ENCODE data around the gene AFG1L. TPM values are rescaled to one million over a fixed set of nuclear protein-coding genes. Genes with fewer than 3 reads are reported as not detected.
"Not testable (repeated sequence)": the region's sequence is repeated elsewhere in the genome, so short reads cannot be mapped to it uniquely, and the experiment has no call there.

The AFG1L gene
- total RNA-seq, 1 experiment from 2014 or later: 8.2 TPM

GRCh38 chr6:108268845-108269244 lies 26.0 kb upstream of the AFG1L start:
- H3K4me3 Mint-ChIP-seq (ENCODE audit: unreplicated experiment): no peak overlapping the region
- DNase-seq (ENCODE audit: unreplicated experiment): no peak
- ChIA-PET CTCF (interaction anchor here (0.6 kb wide), 1 partner anchor 258 kb away, joined by 3 read pairs; no protein-coding TSS in a partner anchor), POLR2A (interaction anchor here (1.3 kb wide), 1 partner anchor 26 kb away, joined by 4 read pairs; the partner anchor contains the start of gene AFG1L)
- no peaks in the 10 kb centered on the region for H3K27me3 Mint-ChIP-seq (ENCODE audit: insufficient read depth, unreplicated experiment)
- no peaks in the 10 kb centered on the region for H3K4me1 Mint-ChIP-seq (ENCODE audit: insufficient read depth, unreplicated experiment)
- no peak for TF ChIP-seq CTCF (IDR thresholded peaks at IDR 0.05; ENCODE audit: unreplicated experiment)
- no TSS peak for BruUV-seq (replicated peaks)
- H3K36me3 Mint-ChIP-seq (ENCODE audit: insufficient read depth, unreplicated experiment): no peaks in the 10 kb centered on the region
- no peaks in the 10 kb centered on the region for H3K9me3 Mint-ChIP-seq (ENCODE audit: unreplicated experiment)
- intact Hi-C loops (cut with micrococcal nuclease): no loop called here
- H3K27ac Mint-ChIP-seq (ENCODE audit: low read depth, unreplicated experiment): no peak overlapping the region

GRCh38 chr6:108269955-108270354 lies 24.9 kb upstream of the AFG1L start:
- H3K27me3 Mint-ChIP-seq (ENCODE audit: insufficient read depth, unreplicated experiment); H3K4me1 Mint-ChIP-seq (ENCODE audit: insufficient read depth, unreplicated experiment); H3K9me3 Mint-ChIP-seq (ENCODE audit: unreplicated experiment); BruUV-seq (replicated peaks); POLR2A ChIA-PET; CTCF ChIA-PET; intact Hi-C loops (cut with micrococcal nuclease); H3K36me3 Mint-ChIP-seq (ENCODE audit: insufficient read depth, unreplicated experiment); H3K27ac Mint-ChIP-seq (ENCODE audit: low read depth, unreplicated experiment); H3K4me3 Mint-ChIP-seq (ENCODE audit: unreplicated experiment); DNase-seq (ENCODE audit: unreplicated experiment): not testable (repeated sequence)

- Mint-ChIP-seq H3K4me3 (ENCODE audit: unreplicated experiment) (no peak overlapping the region), H3K4me1 (ENCODE audit: insufficient read depth, unreplicated experiment) (no peaks in the 10 kb centered on the region), H3K36me3 (ENCODE audit: insufficient read depth, unreplicated experiment) (no peaks in the 10 kb centered on the region), H3K27ac (ENCODE audit: low read depth, unreplicated experiment) (no peak overlapping the region), H3K27me3 (ENCODE audit: insufficient read depth, unreplicated experiment) (no peaks in the 10 kb centered on the region), H3K9me3 (ENCODE audit: unreplicated experiment) (no peaks in the 10 kb centered on the region)
- no TSS peak for BruUV-seq (replicated peaks)
- TF ChIP-seq CTCF (IDR thresholded peaks at IDR 0.05; ENCODE audit: unreplicated experiment): no peak
- intact Hi-C loops (cut with micrococcal nuclease): no loop called here
- no peak for DNase-seq (ENCODE audit: unreplicated experiment)
- ChIA-PET CTCF (no interaction called here), POLR2A (no interaction called here)
Observed at GRCh38 chr6:108274546-108274945, 20.3 kb upstream of the AFG1L start.

- intact Hi-C loops (cut with micrococcal nuclease): no loop called here
- ChIA-PET POLR2A (no interaction called here), CTCF (interaction anchor here (0.7 kb wide), 1 partner anchor 85 kb away, joined by 4 read pairs; no protein-coding TSS in a partner anchor)
- Mint-ChIP-seq H3K27me3 (ENCODE audit: insufficient read depth, unreplicated experiment) (no peaks in the 10 kb centered on the region), H3K4me1 (ENCODE audit: insufficient read depth, unreplicated experiment) (no peaks in the 10 kb centered on the region), H3K27ac (ENCODE audit: low read depth, unreplicated experiment) (no peak overlapping the region), H3K9me3 (ENCODE audit: unreplicated experiment) (no peaks in the 10 kb centered on the region), H3K36me3 (ENCODE audit: insufficient read depth, unreplicated experiment) (no peaks in the 10 kb centered on the region), H3K4me3 (ENCODE audit: unreplicated experiment) (no peak overlapping the region)
- BruUV-seq (replicated peaks): no TSS peak
- no peak for TF ChIP-seq CTCF (IDR thresholded peaks at IDR 0.05; ENCODE audit: unreplicated experiment)
- DNase-seq (ENCODE audit: unreplicated experiment): no peak
Observed at GRCh38 chr6:108275976-108276375, 18.9 kb upstream of the AFG1L start.

- BruUV-seq (replicated peaks): no TSS peak
- DNase-seq (ENCODE audit: unreplicated experiment): no peak
- no peak for TF ChIP-seq CTCF (IDR thresholded peaks at IDR 0.05; ENCODE audit: unreplicated experiment)
- intact Hi-C loops (cut with micrococcal nuclease): no loop called here
- Mint-ChIP-seq H3K27me3 (ENCODE audit: insufficient read depth, unreplicated experiment) (no peaks in the 10 kb centered on the region), H3K4me3 (ENCODE audit: unreplicated experiment) (no peak overlapping the region), H3K36me3 (ENCODE audit: insufficient read depth, unreplicated experiment) (no peaks in the 10 kb centered on the region), H3K27ac (ENCODE audit: low read depth, unreplicated experiment) (no peak overlapping the region), H3K4me1 (ENCODE audit: insufficient read depth, unreplicated experiment) (no peaks in the 10 kb centered on the region), H3K9me3 (ENCODE audit: unreplicated experiment) (no peaks in the 10 kb centered on the region)
- ChIA-PET CTCF (no interaction called here), POLR2A (no interaction called here)
Observed at GRCh38 chr6:108277295-108277694, 17.6 kb upstream of the AFG1L start.

Measured in MCF 10A (cell line).